H1 (cell line): ENCODE results near the gene PIAS2. TPM values are rescaled to one million over a fixed set of nuclear protein-coding genes. Genes with fewer than 3 reads are reported as not detected.

Experiments used
- CTCF ChIA-PET: fragments of 300-600 bp; sonication (Branson Sonifier 250); formaldehyde crosslinking; loops from one replicate; lab custom pipeline; 2021; ENCODE audit not compliant: partially characterized antibody; lab: Charles Lee
- POLR2A ChIA-PET: fragments of 300-600 bp; sonication (Branson Sonifier 250); formaldehyde crosslinking; loops from one replicate; lab custom pipeline; 2021; ENCODE audit warnings: inconsistent platforms; ENCODE audit not compliant: partially characterized antibody; lab: Charles Lee
- DNase-seq, 2 experiments: peaks; one replicate each; pipeline versions ENCODE4 v3.0.0 to v3.0.0-alpha.2; 2010 to 2022; ENCODE audit warnings: low spot score in 2 of 2, low read depth in 1 of 2, mixed read lengths in 1 of 2
- FAIRE-seq: peaks from 2 replicates; lab custom pipeline; 2011; peaks lifted over from hg19 to GRCh38; lab: Jason Lieb, UNC
- H2AFZ ChIP-seq: 2 replicates; pipeline ENCODE4 v1.8.1; 2012; ENCODE audit warnings: low read length, inconsistent platforms
- H2AK5ac ChIP-seq: 2 replicates; pipeline ENCODE4 v1.6.1; 2013; ENCODE audit warnings: low read depth, low read length
- H2BK120ac ChIP-seq: replicated peaks from 2 replicates; pipeline ENCODE3; 2013; ENCODE audit warnings: low read depth, low read length, inconsistent platforms
- H2BK12ac ChIP-seq: 2 replicates; pipeline ENCODE4 v1.6.1; 2013; ENCODE audit warnings: low read depth, low read length
- H2BK15ac ChIP-seq: 2 replicates; pipeline ENCODE4 v1.6.1; 2013; ENCODE audit warnings: low read length
- H2BK20ac ChIP-seq: 2 replicates; pipeline ENCODE4 v1.6.1; 2013; ENCODE audit warnings: low read length
- H2BK5ac ChIP-seq: 2 replicates; pipeline ENCODE4 v1.6.1; 2013; ENCODE audit warnings: low read depth, low read length
- H3K14ac ChIP-seq: 2 replicates; pipeline ENCODE4 v1.6.1; 2013; ENCODE audit warnings: inconsistent platforms; ENCODE audit not compliant: insufficient read length
- H3K18ac ChIP-seq: 2 replicates; pipeline ENCODE4 v1.6.1; 2013; ENCODE audit warnings: low read length; ENCODE audit errors: extremely low read depth
- H3K23ac ChIP-seq: 2 replicates; pipeline ENCODE4 v1.6.1; 2013; ENCODE audit warnings: inconsistent platforms; ENCODE audit not compliant: insufficient read length
- H3K23me2 ChIP-seq: 2 replicates; pipeline ENCODE4 v1.6.1; 2013; ENCODE audit warnings: low read depth, low read length
- H3K27ac ChIP-seq: 2 replicates; pipeline ENCODE4 v1.6.1; 2011; ENCODE audit warnings: low read depth, low read length, inconsistent platforms
- H3K27me3 ChIP-seq, 4 experiments: replicated peaks in 1 of 4; 1 replicate in 1 of 4; 2 replicates in 3 of 4; pipeline versions ENCODE4 v1.6.1 to v1.8.1; 2011 to 2013; ENCODE audit warnings: low read length in 3 of 4, mild to moderate bottlenecking in 3 of 4, inconsistent platforms in 2 of 4, mixed read lengths in 2 of 4, moderate library complexity in 1 of 4; ENCODE audit not compliant: control insufficient read depth in 3 of 4, insufficient read depth in 3 of 4; ENCODE audit errors: extremely low read depth in 1 of 4
- H3K36me3 ChIP-seq, 4 experiments: 2 replicates each; pipeline versions ENCODE4 v1.6.1 to v1.8.1; 2011 to 2013; ENCODE audit warnings: mild to moderate bottlenecking in 4 of 4, low read length in 3 of 4, moderate library complexity in 2 of 4, control low read depth in 1 of 4, inconsistent platforms in 1 of 4; ENCODE audit not compliant: insufficient read depth in 4 of 4, control insufficient read depth in 2 of 4
- H3K4ac ChIP-seq: replicated peaks from 2 replicates; pipeline ENCODE3; 2013; ENCODE audit warnings: low read length, low read depth, mixed read lengths, inconsistent platforms; ENCODE audit not compliant: insufficient read length
- H3K4me1 ChIP-seq, 4 experiments: replicated peaks in 1 of 4; 1 replicate in 1 of 4; 2 replicates in 3 of 4; pipeline versions ENCODE4 v1.6.1 to v1.8.1; 2011 to 2013; ENCODE audit warnings: low read length in 3 of 4, inconsistent platforms in 2 of 4, mixed read lengths in 1 of 4; ENCODE audit not compliant: insufficient read depth in 4 of 4, control insufficient read depth in 3 of 4
- H3K4me2 ChIP-seq, 2 experiments: 2 replicates each; pipeline versions ENCODE4 v1.6.1 to v1.8.1; 2011 to 2013; ENCODE audit warnings: low read depth in 2 of 2, low read length in 2 of 2, control low read depth in 1 of 2, inconsistent platforms in 1 of 2, mild to moderate bottlenecking in 1 of 2; ENCODE audit not compliant: insufficient read depth in 1 of 2
- H3K4me3 ChIP-seq, 4 experiments: fragments of 200-600, 300-600 bp in 1 of 4; sonication (generic), shearing (Covaris generic), sonication (Bioruptor Twin) in 1 of 4; 2 replicates each; pipeline versions ENCODE4 v1.5.1 to v1.8.1; 2011 to 2016; ENCODE audit warnings: low read length in 4 of 4, low read depth in 3 of 4, control low read depth in 2 of 4, inconsistent platforms in 2 of 4, mild to moderate bottlenecking in 2 of 4, mixed read lengths in 1 of 4, moderate library complexity in 1 of 4; ENCODE audit not compliant: insufficient read depth in 2 of 4; ENCODE audit errors: extremely low read depth in 1 of 4
- H3K56ac ChIP-seq: replicated peaks from 2 replicates; pipeline ENCODE3; 2013; ENCODE audit warnings: low read depth, mild to moderate bottlenecking, mixed read lengths, low read length, inconsistent platforms; ENCODE audit not compliant: insufficient read length
- H3K79me1 ChIP-seq: 2 replicates; pipeline ENCODE4 v1.6.1; 2013; ENCODE audit warnings: low read depth, low read length, control low read depth
- H3K79me2 ChIP-seq, 2 experiments: 2 replicates each; pipeline versions ENCODE4 v1.6.1 to v1.8.1; 2012 to 2013; ENCODE audit warnings: low read length in 2 of 2, mild to moderate bottlenecking in 2 of 2, inconsistent platforms in 1 of 2; ENCODE audit not compliant: insufficient read depth in 2 of 2, control insufficient read depth in 1 of 2
- H3K9ac ChIP-seq, 4 experiments: replicated peaks in 1 of 4; 1 replicate in 1 of 4; 2 replicates in 3 of 4; pipeline versions ENCODE4 v1.6.1 to v1.8.1; 2011 to 2013; ENCODE audit warnings: low read depth in 3 of 4, low read length in 3 of 4, control low read depth in 2 of 4, mild to moderate bottlenecking in 2 of 4, moderate library complexity in 2 of 4, inconsistent platforms in 1 of 4; ENCODE audit errors: extremely low read depth in 1 of 4
- H3K9me3 ChIP-seq, 2 experiments: 2 replicates each; pipeline versions ENCODE4 v1.6.1 to v1.8.1; 2012 to 2013; ENCODE audit warnings: mild to moderate bottlenecking in 2 of 2, moderate library complexity in 2 of 2, control low read depth in 1 of 2, inconsistent platforms in 1 of 2, low read depth in 1 of 2, low read length in 1 of 2, mixed read lengths in 1 of 2; ENCODE audit not compliant: insufficient read depth in 2 of 2
- H4K20me1 ChIP-seq, 2 experiments: replicated peaks in 1 of 2; 2 replicates each; pipeline versions ENCODE3 to v1.8.1; 2011 to 2013; ENCODE audit warnings: inconsistent platforms in 2 of 2, low read length in 2 of 2, mild to moderate bottlenecking in 1 of 2; ENCODE audit not compliant: insufficient read depth in 2 of 2, control insufficient read depth in 1 of 2
- H4K5ac ChIP-seq: 2 replicates; pipeline ENCODE4 v1.6.1; 2013; ENCODE audit warnings: low read length, low read depth, mixed read lengths, inconsistent platforms; ENCODE audit not compliant: insufficient read length
- H4K8ac ChIP-seq: 2 replicates; pipeline ENCODE4 v1.8.0; 2013; ENCODE audit warnings: mild to moderate bottlenecking, moderate library complexity, low read length, inconsistent platforms; ENCODE audit not compliant: insufficient read depth; ENCODE audit errors: extremely low read depth
- H4K91ac ChIP-seq: replicated peaks from 2 replicates; pipeline ENCODE3; 2013; ENCODE audit warnings: low read length, mixed read lengths, inconsistent platforms; ENCODE audit not compliant: insufficient read length
- NRF1 ChIP-seq: IDR thresholded peaks from 2 replicates; pipeline ENCODE4 v1.6.1; 2011; ENCODE audit warnings: mild to moderate bottlenecking, low read depth, low read length, improper control_type of control experiment
- SAP30 ChIP-seq: fragments of 300-600 bp; sonication (generic); IDR thresholded peaks from 2 replicates; pipeline ENCODE4 v1.7.1; 2012; ENCODE audit warnings: low read length, moderate library complexity, mild to moderate bottlenecking, inconsistent platforms; ENCODE audit not compliant: insufficient read depth, insufficient replicate concordance
- WGBS, 2 experiments: shearing (Covaris generic) in 1 of 2; methylation state at CpG; one replicate each; pipeline versions ENCODE4 v1.1.6 to v1.1.7; 2013 to 2015; ENCODE audit warnings: low lambda C conversion rate in 2 of 2, mixed read lengths in 2 of 2, inconsistent platforms in 1 of 2, low coverage in 1 of 2, missing lambda C conversion rate in 1 of 2; ENCODE audit not compliant: insufficient replicate concordance in 2 of 2, insufficient coverage in 1 of 2, insufficient read length in 1 of 2; ENCODE audit errors: extremely low coverage in 1 of 2, missing lambda C conversion rate in 1 of 2; 5-methylcytosine and 5-hydroxymethylcytosine counted together
- polyA plus RNA-seq, 7 experiments: library from polyadenylated mRNA; depleted of rRNA in 3 of 7; stranded (reverse) in 5 of 7; unstranded in 2 of 7; fragments of >200 nt in 5 of 7; fragments of 200-250 nt in 2 of 7; gene quantifications; 1 replicate in 5 of 7; 2 replicates in 1 of 7; 4 replicates in 1 of 7; pipeline versions ENCODE4 v1.2.1 to v1.2.3, GENCODE V29; 2011 to 2013; ENCODE audit warnings: missing spikeins in 2 of 7, mixed read lengths in 2 of 7
- total RNA-seq: library from RNA; stranded (reverse); fragmentation: NEBNext Ultra II Directional; extraction: Animal tissue kit (Norgen Biotek cat#: 25700); gene quantifications from 2 replicates; pipeline ENCODE4 v1.2.1, GENCODE V29; 2021
- TF ChIP-seq, protein P1 (sequence below), 3 experiments: IDR thresholded peaks; 1 replicate in 2 of 3; 2 replicates in 1 of 3; pipeline versions ENCODE4 v1.5.1 to v1.6.1; 2011; ENCODE audit warnings: low read length in 3 of 3, mild to moderate bottlenecking in 3 of 3, inconsistent platforms in 2 of 3, low read depth in 1 of 3, moderate library complexity in 1 of 3; ENCODE audit not compliant: insufficient read depth in 1 of 3; ENCODE audit errors: control extremely low read depth in 1 of 3
- TF ChIP-seq, protein P2 (sequence below): IDR thresholded peaks from 2 replicates; pipeline ENCODE4 v1.6.1; 2011; ENCODE audit warnings: low read length, improper control_type of control experiment

Gene PIAS2
- total and polyA plus RNA-seq, 2 of the 8 experiments (the other 6 are each of a cell fraction or from before 2014, with no cell fraction given) = 20.1 to 53.9 TPM

GRCh38 chr18:46829531-46829930 is 87.8 kb downstream of the PIAS2 start:
- H3K4me3 ChIP-seq = no peak overlapping the region
- no peaks in the 10 kb centered on the region for H3K23me2 ChIP-seq
- POLR2A ChIA-PET = no interaction called here
- H2AK5ac ChIP-seq = no peak overlapping the region
- no peak overlapping the region for H3K4me2 ChIP-seq
- H3K4ac ChIP-seq = no peak overlapping the region
- H3K14ac ChIP-seq = no peak overlapping the region
- no peak overlapping the region for H4K5ac ChIP-seq
- no peak overlapping the region for H3K56ac ChIP-seq
- H2BK12ac ChIP-seq = no peak overlapping the region
- no peaks in the 10 kb centered on the region for H3K79me2 ChIP-seq
- no peak overlapping the region for H2BK15ac ChIP-seq
- H3K27ac ChIP-seq = no peak overlapping the region
- CTCF ChIA-PET = interaction anchor here (0.7 to 1.4 kb wide), 9 partner anchors 8 to 104 kb away, joined by 3 to 6 read pairs (median 3); partner anchors contain the start of gene ST8SIA5
- no peak overlapping the region for H4K8ac ChIP-seq
- H3K23ac ChIP-seq = no peak overlapping the region
- H3K27me3 ChIP-seq = no peaks in the 10 kb centered on the region
- H4K20me1 ChIP-seq = no peaks in the 10 kb centered on the region
- no peaks in the 10 kb centered on the region for H3K79me1 ChIP-seq
- no peak overlapping the region for H3K9ac ChIP-seq
- no peak overlapping the region for H2BK120ac ChIP-seq
- no peak overlapping the region for H4K91ac ChIP-seq
- no peak for FAIRE-seq
- no peak overlapping the region for H2BK20ac ChIP-seq
- H3K9me3 ChIP-seq = no peaks in the 10 kb centered on the region
- peaks cover 2 to 37% (median 15%) of the 10 kb centered on the region in 4 experiments; a peak in 7 of 8 replicates for H3K36me3 ChIP-seq
- no peak overlapping the region for H2AFZ ChIP-seq
- no peak overlapping the region for H3K18ac ChIP-seq
- no peak overlapping the region for H2BK5ac ChIP-seq
- no peaks in the 10 kb centered on the region for H3K4me1 ChIP-seq
- 84% methylated on average over 4 of the region's 4 CpGs; no CpG with 5 or more reads in 1 of the 2 experiments for WGBS, 2 experiments
- no peak for DNase-seq
- TF ChIP-seq, protein P1, sequence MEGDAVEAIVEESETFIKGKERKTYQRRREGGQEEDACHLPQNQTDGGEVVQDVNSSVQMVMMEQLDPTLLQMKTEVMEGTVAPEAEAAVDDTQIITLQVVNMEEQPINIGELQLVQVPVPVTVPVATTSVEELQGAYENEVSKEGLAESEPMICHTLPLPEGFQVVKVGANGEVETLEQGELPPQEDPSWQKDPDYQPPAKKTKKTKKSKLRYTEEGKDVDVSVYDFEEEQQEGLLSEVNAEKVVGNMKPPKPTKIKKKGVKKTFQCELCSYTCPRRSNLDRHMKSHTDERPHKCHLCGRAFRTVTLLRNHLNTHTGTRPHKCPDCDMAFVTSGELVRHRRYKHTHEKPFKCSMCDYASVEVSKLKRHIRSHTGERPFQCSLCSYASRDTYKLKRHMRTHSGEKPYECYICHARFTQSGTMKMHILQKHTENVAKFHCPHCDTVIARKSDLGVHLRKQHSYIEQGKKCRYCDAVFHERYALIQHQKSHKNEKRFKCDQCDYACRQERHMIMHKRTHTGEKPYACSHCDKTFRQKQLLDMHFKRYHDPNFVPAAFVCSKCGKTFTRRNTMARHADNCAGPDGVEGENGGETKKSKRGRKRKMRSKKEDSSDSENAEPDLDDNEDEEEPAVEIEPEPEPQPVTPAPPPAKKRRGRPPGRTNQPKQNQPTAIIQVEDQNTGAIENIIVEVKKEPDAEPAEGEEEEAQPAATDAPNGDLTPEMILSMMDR (IDR thresholded peaks at IDR 0.05; ENCODE audit: control extremely low read depth in 1 of 3, insufficient read depth in 1 of 3, low read depth in 1 of 3, low read length in 3 of 3) = no peak
- TF ChIP-seq NRF1 (no peak), SAP30 (no peak)
- TF ChIP-seq, protein P2, sequence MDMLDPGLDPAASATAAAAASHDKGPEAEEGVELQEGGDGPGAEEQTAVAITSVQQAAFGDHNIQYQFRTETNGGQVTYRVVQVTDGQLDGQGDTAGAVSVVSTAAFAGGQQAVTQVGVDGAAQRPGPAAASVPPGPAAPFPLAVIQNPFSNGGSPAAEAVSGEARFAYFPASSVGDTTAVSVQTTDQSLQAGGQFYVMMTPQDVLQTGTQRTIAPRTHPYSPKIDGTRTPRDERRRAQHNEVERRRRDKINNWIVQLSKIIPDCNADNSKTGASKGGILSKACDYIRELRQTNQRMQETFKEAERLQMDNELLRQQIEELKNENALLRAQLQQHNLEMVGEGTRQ = no peak
